A549 (cell line): ENCODE measurements around the gene VWA5B1.

Experiments
- CHD2 ChIP-seq: fragments of 150-350 bp; IDR thresholded peaks from 2 replicates; pipeline ENCODE4 v1.6.1; 2014; ENCODE audit warnings: low read length; ENCODE audit not compliant: partially characterized antibody
- CHD4 ChIP-seq: fragments of 200-600 bp; sonication (generic); IDR thresholded peaks from 2 replicates; pipeline ENCODE4 v1.6.1; 2016; ENCODE audit warnings: antibody characterized with exemption, mild to moderate bottlenecking, borderline replicate concordance
- CTCF ChIP-seq: fragments of >200 bp; sonication (Bioruptor Twin); formaldehyde crosslinking; IDR thresholded peaks from 3 replicates; pipeline ENCODE4 v1.5.1; 2016
- ESRRA ChIP-seq: fragments of 150-350 bp; IDR thresholded peaks from 2 replicates; pipeline ENCODE4 v1.6.1; 2014; ENCODE audit warnings: mild to moderate bottlenecking, low read length, borderline replicate concordance
- FOXS1 ChIP-seq: fragments of 250-450 bp; sonication (Bioruptor Pico); IDR thresholded peaks from 2 replicates; pipeline ENCODE4 v1.5.0; 2020; ENCODE audit warnings: mild to moderate bottlenecking, moderate library complexity
- JUN ChIP-seq, 2 experiments: fragments of >200 bp; sonication (Bioruptor Twin); formaldehyde crosslinking; IDR thresholded peaks; 2 replicates in 1 of 2; 3 replicates in 1 of 2; pipeline ENCODE4 v1.6.1; 2016 to 2017
- MYC ChIP-seq: IDR thresholded peaks from 2 replicates; pipeline ENCODE4 v1.6.1; 2012; ENCODE audit warnings: mild to moderate bottlenecking, inconsistent platforms, low read length, improper control_type of control experiment, borderline replicate concordance
- NR3C1 ChIP-seq: fragments of >200 bp; sonication (Bioruptor Twin); formaldehyde crosslinking; IDR thresholded peaks from 3 replicates; pipeline ENCODE4 v1.6.1; 2017
- PHF8 ChIP-seq: fragments of 200-600 bp; sonication (generic); IDR thresholded peaks from 2 replicates; pipeline ENCODE4 v1.6.1; 2016; ENCODE audit warnings: low read depth, mild to moderate bottlenecking, antibody characterized with exemption, moderate library complexity, borderline replicate concordance
- POLR2A ChIP-seq: IDR thresholded peaks from 2 replicates; pipeline ENCODE4 v1.6.1; 2012; ENCODE audit warnings: mild to moderate bottlenecking, low read length
- RAD21 ChIP-seq, 2 experiments: fragments of >200 bp in 1 of 2; sonication (Bioruptor Twin) in 1 of 2; formaldehyde crosslinking in 1 of 2; IDR thresholded peaks in 1 of 2; conservative IDR thresholded peaks in 1 of 2; 2 replicates in 1 of 2; 3 replicates in 1 of 2; pipeline ENCODE4 v1.6.1; 2012 to 2018; ENCODE audit warnings: inconsistent platforms in 1 of 2
- REST ChIP-seq: fragments of 200-600 bp; sonication (generic); IDR thresholded peaks from 2 replicates; pipeline ENCODE4 v1.6.1; 2016; ENCODE audit warnings: antibody characterized with exemption, mild to moderate bottlenecking, moderate library complexity
- RNF2 ChIP-seq: fragments of 200-600 bp; sonication (generic); IDR thresholded peaks from 2 replicates; pipeline ENCODE4 v1.6.1; 2016; ENCODE audit warnings: low read depth, mild to moderate bottlenecking, antibody characterized with exemption, moderate library complexity, borderline replicate concordance
- TF ChIP-seq, protein P1 (sequence below): IDR thresholded peaks from 2 replicates; pipeline ENCODE4 v1.6.1; 2012

DNA sequence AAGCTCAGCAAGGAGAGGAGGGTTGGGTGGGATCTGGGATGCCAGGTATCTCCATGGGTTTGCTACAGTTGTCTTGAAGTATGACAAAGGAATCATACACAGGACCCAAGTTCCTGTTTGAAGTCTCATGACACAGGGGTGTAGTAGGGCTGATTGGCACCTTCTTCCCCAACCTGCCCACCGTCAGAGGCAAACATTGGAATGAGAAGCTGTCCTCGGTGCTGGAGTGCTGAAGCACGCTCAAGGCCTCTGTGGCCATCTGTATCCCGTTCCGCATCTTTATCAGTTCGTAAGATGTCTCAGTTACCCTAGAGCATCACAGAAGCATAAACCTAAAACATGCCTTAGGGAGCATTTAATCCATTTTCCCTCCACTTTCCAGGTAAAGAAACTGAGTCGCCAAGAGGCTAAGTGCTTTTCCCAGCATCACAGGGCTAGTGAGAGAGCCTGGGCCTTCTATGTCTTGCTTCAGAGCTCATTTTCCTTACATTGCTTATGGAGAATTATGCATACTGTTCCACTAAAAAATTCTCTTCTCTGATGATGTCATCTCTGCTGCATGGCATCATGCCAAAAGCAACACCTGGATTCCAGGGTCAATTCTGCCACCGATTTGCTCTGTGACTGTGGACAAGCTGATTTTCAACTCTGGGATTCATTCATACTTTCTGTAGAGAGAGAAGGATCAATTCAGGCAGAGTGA is 34.2 kb downstream of the VWA5B1 start:
- TF ChIP-seq CTCF: no peak
- TF ChIP-seq FOXS1 (CRISPR knock-in tag): no peak
- no peak for TF ChIP-seq JUN (IDR thresholded peaks at IDR 0.05)
- no peak for TF ChIP-seq ESRRA
- TF ChIP-seq CHD4: no peak
- TF ChIP-seq, protein P1, sequence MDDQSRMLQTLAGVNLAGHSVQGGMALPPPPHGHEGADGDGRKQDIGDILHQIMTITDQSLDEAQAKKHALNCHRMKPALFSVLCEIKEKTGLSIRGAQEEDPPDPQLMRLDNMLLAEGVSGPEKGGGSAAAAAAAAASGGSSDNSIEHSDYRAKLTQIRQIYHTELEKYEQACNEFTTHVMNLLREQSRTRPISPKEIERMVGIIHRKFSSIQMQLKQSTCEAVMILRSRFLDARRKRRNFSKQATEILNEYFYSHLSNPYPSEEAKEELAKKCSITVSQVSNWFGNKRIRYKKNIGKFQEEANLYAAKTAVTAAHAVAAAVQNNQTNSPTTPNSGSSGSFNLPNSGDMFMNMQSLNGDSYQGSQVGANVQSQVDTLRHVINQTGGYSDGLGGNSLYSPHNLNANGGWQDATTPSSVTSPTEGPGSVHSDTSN: no peak
- TF ChIP-seq NR3C1: no peak
- TF ChIP-seq REST: peak; percentile 62
- TF ChIP-seq MYC: no peak
- no peak for TF ChIP-seq POLR2A
- TF ChIP-seq PHF8: no peak
- TF ChIP-seq RNF2: no peak
- TF ChIP-seq RAD21 (conservative IDR thresholded peaks at IDR 0.05 in 1 of 2, IDR thresholded peaks at IDR 0.05 in 1 of 2): no peak
- no peak for TF ChIP-seq CHD2
